HG02970 (cell line): ENCODE results near the gene KRT86.
"Not testable (repeated sequence)": the region's sequence is repeated elsewhere in the genome, so short reads cannot be mapped to it uniquely, and the experiment has no call there.

Experiments
- ATAC-seq: cut with Tn5 transposase; IDR thresholded peaks from one replicate; pipeline ENCODE4 v1.9.1; 2021; ENCODE audit warnings: mild to moderate bottlenecking, moderate library complexity, moderate number of reproducible peaks; ENCODE audit not compliant: unreplicated experiment, low FRiP score

KRT86 gene

GRCh38 chr12:52327830-52328500, 53.5 kb downstream of the KRT86 start:
- no peak for ATAC-seq

GRCh38 chr12:52331039-52331438, 56.6 kb downstream of the KRT86 start:
- no peak for ATAC-seq

- no peak for ATAC-seq
Observed at GRCh38 chr12:52331833-52332232, 57.4 kb downstream of the KRT86 start.

- no peak for ATAC-seq
Observed at GRCh38 chr12:52332381-52332780, 57.9 kb downstream of the KRT86 start.

GRCh38 chr12:52333321-52333720, 58.9 kb downstream of the KRT86 start:
- no peak for ATAC-seq

GRCh38 chr12:52334185-52334584, 59.7 kb downstream of the KRT86 start:
- no peak for ATAC-seq

GRCh38 chr12:52335598-52336262, 61.3 kb downstream of the KRT86 start:
- ATAC-seq, result no peak

- ATAC-seq, result no peak
Observed at GRCh38 chr12:52336641-52337040, 62.2 kb downstream of the KRT86 start.

GRCh38 chr12:52337054-52337453, 62.6 kb downstream of the KRT86 start:
- ATAC-seq, result no peak

GRCh38 chr12:52338241-52338960, 64.0 kb downstream of the KRT86 start:
- ATAC-seq, result no peak

- no peak for ATAC-seq
Observed at GRCh38 chr12:52341066-52341580, 66.7 kb downstream of the KRT86 start.

GRCh38 chr12:52342781-52343490, 68.5 kb downstream of the KRT86 start:
- no peak for ATAC-seq

GRCh38 chr12:52343550-52343949, 69.1 kb downstream of the KRT86 start:
- no peak for ATAC-seq

- ATAC-seq, result no peak
Observed at GRCh38 chr12:52344111-52344510, 69.7 kb downstream of the KRT86 start.

GRCh38 chr12:52345041-52345440, 70.6 kb downstream of the KRT86 start:
- ATAC-seq, result not testable (repeated sequence)

GRCh38 chr12:52346593-52346992, 72.1 kb downstream of the KRT86 start:
- no peak for ATAC-seq

- no peak for ATAC-seq
Observed at GRCh38 chr12:52347016-52347415, 72.6 kb downstream of the KRT86 start.

GRCh38 chr12:52347551-52348510, 73.4 kb downstream of the KRT86 start:
- no peak for ATAC-seq

GRCh38 chr12:52349196-52349595, 74.8 kb downstream of the KRT86 start:
- ATAC-seq, result no peak
